ACC112 (cell line): ENCODE data around the gene MAP3K6.

Source experiments
- H2AFZ ChIP-seq: fragments of 200-600 bp; sonication (generic); one replicate; pipeline ENCODE4 v1.6.0; 2017; ENCODE audit warnings: antibody characterized with exemption, low read length; ENCODE audit not compliant: unreplicated experiment
- H3K27ac ChIP-seq: fragments of 200-600 bp; sonication (generic); 2 replicates; pipeline ENCODE4 v1.5.1; 2014; ENCODE audit warnings: low read depth, mild to moderate bottlenecking, antibody characterized with exemption, low read length, moderate library complexity
- H3K27me3 ChIP-seq: fragments of 200-600 bp; sonication (generic); 2 replicates; pipeline ENCODE4 v1.6.1; 2014; ENCODE audit warnings: mild to moderate bottlenecking, antibody characterized with exemption, low read length, moderate library complexity, mixed read lengths; ENCODE audit not compliant: insufficient read depth
- H3K36me3 ChIP-seq: fragments of 200-600 bp; sonication (generic); 2 replicates; pipeline ENCODE4 v1.6.1; 2016; ENCODE audit warnings: mild to moderate bottlenecking, antibody characterized with exemption, low read length, moderate library complexity, mixed read lengths; ENCODE audit not compliant: insufficient read depth
- H3K4me1 ChIP-seq: fragments of 200-600 bp; sonication (generic); one replicate; pipeline ENCODE4 v1.6.1; 2016; ENCODE audit warnings: low read length, mixed read lengths; ENCODE audit not compliant: insufficient read depth, unreplicated experiment, control insufficient read depth
- H3K4me3 ChIP-seq: fragments of 200-600 bp; sonication (generic); 2 replicates; pipeline ENCODE4 v1.5.1; 2014; ENCODE audit warnings: mild to moderate bottlenecking, low read depth, low read length
- H3K79me2 ChIP-seq: fragments of 200-600 bp; sonication (generic); one replicate; pipeline ENCODE4 v1.6.0; 2016; ENCODE audit warnings: low read length; ENCODE audit not compliant: control insufficient read depth, unreplicated experiment, insufficient read depth

Gene MAP3K6

DNA sequence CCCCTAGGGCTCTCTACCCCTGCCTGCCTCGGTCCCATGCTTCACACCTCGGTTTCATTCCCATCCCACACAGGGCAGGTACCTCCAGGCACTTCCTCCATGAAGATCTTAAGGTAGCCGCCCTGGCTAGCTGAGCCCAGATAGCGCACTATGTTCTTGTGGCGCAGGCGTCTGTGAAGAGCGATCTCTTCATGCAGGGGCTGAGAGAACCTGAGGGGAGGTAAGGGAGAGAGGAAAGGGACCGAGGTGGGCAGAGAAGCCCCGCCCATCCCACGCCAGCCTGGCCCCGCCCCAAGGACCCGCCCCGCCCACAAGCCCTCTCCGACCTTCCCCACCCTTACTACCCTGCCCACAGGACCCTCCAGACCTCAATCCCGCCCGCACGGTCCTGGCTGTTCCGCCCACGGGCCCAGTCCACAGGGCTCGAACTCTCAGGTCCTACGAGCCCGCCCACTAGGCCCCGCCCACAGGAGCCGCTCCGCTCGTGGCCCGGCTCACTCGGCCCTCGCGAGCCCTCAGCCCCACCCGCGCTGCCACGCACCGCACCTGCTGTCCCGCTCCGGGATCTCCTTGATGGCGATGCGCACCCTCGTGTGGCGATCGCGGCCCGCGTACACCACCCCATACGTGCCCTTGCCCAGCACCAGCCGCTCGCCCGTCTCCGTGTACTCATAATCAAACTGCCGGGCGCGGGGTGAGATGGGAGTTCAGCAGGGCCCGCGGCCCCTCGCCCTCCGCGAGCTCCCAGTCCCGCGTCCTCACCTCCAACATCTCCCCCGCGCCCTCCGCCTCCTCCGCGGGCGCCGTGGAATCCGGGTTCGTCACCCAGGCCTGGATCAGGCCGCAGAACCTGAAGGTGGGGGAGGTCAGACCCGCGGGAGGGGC lies 6.4 kb downstream of the MAP3K6 start:
- Histone ChIP-seq H3K36me3 (peaks cover 7% of the 10 kb centered on the region; the same call in 1 of the 2 replicates), H3K79me2 (peaks cover 7% of the 10 kb centered on the region), H3K27me3 (no peaks in the 10 kb centered on the region), H3K4me1 (peaks cover 8% of the 10 kb centered on the region), H3K27ac (no peak overlapping the region), H2AFZ (no peak overlapping the region), H3K4me3 (no peak overlapping the region)

DNA sequence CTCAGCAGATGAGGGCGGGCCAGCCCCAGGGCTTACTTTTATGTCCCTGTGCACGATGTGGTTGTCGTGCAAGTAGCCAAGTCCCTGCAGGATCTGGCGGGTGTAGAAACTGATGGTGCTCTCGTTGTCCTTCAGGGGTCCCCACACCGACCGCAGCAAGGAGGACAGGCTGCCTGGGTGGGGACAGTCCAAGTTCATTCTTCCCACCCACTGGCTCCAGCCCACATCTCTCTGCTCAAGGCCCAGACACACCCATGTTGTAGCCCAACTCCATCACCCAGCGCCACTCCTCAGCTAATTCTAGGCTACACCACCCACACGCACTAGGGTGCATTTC lies 7.0 kb downstream of the MAP3K6 start:
- Histone ChIP-seq H3K79me2 (peaks cover 4% of the 10 kb centered on the region), H2AFZ (no peak overlapping the region), H3K4me3 (no peak overlapping the region), H3K27ac (no peak overlapping the region), H3K36me3 (peaks cover 7% of the 10 kb centered on the region; the same call in 1 of the 2 replicates), H3K4me1 (peaks cover 2% of the 10 kb centered on the region), H3K27me3 (no peaks in the 10 kb centered on the region)

- Histone ChIP-seq H2AFZ (no peak overlapping the region), H3K27me3 (no peaks in the 10 kb centered on the region), H3K4me3 (no peak overlapping the region), H3K27ac (no peak overlapping the region), H3K79me2 (no peaks in the 10 kb centered on the region), H3K36me3 (peaks cover 7% of the 10 kb centered on the region; the same call in 1 of the 2 replicates), H3K4me1 (no peaks in the 10 kb centered on the region)
These were observed 7.8 kb downstream of the MAP3K6 start for GRCh38 chr1:27358928-27359313.

GRCh38 chr1:27358038-27358927 lies 8.5 kb downstream of the MAP3K6 start:
- Histone ChIP-seq H3K79me2 (no peaks in the 10 kb centered on the region), H3K27ac (no peak overlapping the region), H3K4me1 (no peaks in the 10 kb centered on the region), H3K36me3 (peaks cover 7% of the 10 kb centered on the region; the same call in 1 of the 2 replicates), H3K27me3 (no peaks in the 10 kb centered on the region), H2AFZ (no peak overlapping the region), H3K4me3 (no peak overlapping the region)

- Histone ChIP-seq H3K36me3 (peaks cover 7% of the 10 kb centered on the region; the same call in 1 of the 2 replicates), H3K79me2 (no peaks in the 10 kb centered on the region), H3K4me3 (no peak overlapping the region), H3K4me1 (no peaks in the 10 kb centered on the region), H3K27ac (no peak overlapping the region), H3K27me3 (no peaks in the 10 kb centered on the region), H2AFZ (no peak overlapping the region)
These were observed 9.3 kb downstream of the MAP3K6 start for GRCh38 chr1:27357281-27358037.

DNA sequence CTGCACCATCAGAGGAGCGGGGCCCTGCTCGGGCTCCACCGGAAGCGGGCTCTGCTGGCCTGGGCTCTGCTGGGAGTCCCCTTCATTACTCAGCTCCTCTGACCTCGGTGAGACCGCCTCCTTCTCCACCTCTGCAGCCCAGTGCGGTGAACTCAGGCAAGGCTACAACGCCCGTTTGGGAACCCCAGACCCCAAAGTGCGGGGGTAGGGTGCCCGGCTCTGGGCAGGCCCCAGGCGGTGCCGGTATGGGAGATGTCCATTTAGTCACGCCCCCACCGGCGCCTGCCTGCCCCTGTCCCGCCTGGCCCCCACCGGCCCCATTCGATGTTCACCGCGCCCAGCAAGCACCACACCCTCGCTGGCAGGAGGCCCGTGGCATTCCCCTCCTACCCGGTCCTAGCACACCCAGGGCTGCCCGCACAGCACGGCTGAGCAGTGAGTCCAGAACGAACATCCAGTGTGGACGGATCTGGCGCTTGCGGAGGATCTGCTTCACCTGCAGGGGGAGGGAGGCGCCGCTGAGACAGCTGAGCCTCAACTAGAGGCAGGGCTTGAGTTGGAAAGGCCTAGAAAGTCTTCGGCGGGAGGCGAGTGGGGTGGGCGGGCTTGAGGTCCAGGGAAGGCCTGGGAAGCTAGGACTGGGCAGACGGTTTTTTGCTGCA lies 10.0 kb downstream of the MAP3K6 start:
- no peaks in the 10 kb centered on the region for H3K79me2 ChIP-seq
- H2AFZ ChIP-seq = no peak overlapping the region
- H3K4me3 ChIP-seq = no peak overlapping the region
- H3K36me3 ChIP-seq = peaks cover 7% of the 10 kb centered on the region; the same call in 1 of the 2 replicates
- no peak overlapping the region for H3K27ac ChIP-seq
- no peaks in the 10 kb centered on the region for H3K27me3 ChIP-seq
- no peaks in the 10 kb centered on the region for H3K4me1 ChIP-seq

- no peak overlapping the region for H3K4me3 ChIP-seq
These were observed 10.5 kb downstream of the MAP3K6 start for GRCh38 chr1:27356277-27356618.

DNA sequence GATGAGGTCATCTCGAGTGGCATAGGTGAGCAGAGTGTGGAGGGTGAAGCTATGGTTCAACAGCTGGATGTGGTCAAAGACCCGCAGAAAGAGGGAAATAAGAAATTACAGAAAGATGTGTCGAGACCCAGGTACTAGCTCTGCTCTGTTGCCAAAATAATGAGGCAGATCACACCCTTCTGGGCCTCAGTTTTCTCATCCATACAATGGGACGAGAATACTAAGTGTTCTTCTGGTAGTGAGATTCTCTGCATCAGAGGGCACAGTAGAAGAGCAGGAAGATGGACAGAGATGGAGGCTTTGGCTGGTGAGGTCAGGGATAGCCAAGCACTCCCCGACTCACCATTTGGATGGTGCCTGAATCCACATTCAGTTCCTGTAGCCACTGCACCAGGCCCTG lies 11.1 kb downstream of the MAP3K6 start:
- H3K36me3 ChIP-seq = peaks cover 7% of the 10 kb centered on the region; the same call in 1 of the 2 replicates

More at GRCh38 chr1:27356277-27356618, 10.5 kb downstream of the MAP3K6 start:
- H3K4me1 ChIP-seq = no peaks in the 10 kb centered on the region
- no peak overlapping the region for H3K27ac ChIP-seq
- no peaks in the 10 kb centered on the region for H3K27me3 ChIP-seq
- H3K79me2 ChIP-seq = no peaks in the 10 kb centered on the region
- H3K36me3 ChIP-seq = peaks cover 7% of the 10 kb centered on the region; the same call in 1 of the 2 replicates
- no peak overlapping the region for H2AFZ ChIP-seq

DNA sequence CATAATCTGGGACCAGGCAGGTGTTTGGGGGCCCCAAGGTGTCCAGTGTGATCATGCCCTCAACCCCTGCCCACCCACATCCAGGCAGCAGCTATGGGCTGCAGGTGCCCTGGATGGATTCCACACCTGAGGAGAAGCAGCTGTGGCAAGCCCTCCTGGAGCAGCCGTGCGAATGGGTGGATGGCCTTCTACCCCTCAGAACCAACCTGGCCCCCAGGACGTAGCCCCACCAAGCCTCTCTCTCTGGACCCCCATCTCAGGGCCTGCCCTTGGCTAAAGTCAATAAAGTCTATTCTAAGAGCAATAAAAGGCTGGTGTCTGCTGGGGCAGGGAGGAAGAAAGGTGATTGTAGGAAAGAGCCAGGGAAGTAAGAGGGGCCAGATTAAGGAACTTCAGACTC lies 13.1 kb downstream of the MAP3K6 start:
- no peaks in the 10 kb centered on the region for H3K27me3 ChIP-seq
- H3K27ac ChIP-seq = no peak overlapping the region
- peaks cover 7% of the 10 kb centered on the region; the same call in 1 of the 2 replicates for H3K36me3 ChIP-seq
- no peak overlapping the region for H3K4me3 ChIP-seq
- H2AFZ ChIP-seq = no peak overlapping the region
- no peaks in the 10 kb centered on the region for H3K79me2 ChIP-seq
- peaks cover 4% of the 10 kb centered on the region for H3K4me1 ChIP-seq

More for the DNA sequence above, 11.1 kb downstream of the MAP3K6 start:
- Histone ChIP-seq H2AFZ (no peak overlapping the region), H3K4me1 (no peaks in the 10 kb centered on the region), H3K27ac (no peak overlapping the region), H3K79me2 (no peaks in the 10 kb centered on the region), H3K27me3 (no peaks in the 10 kb centered on the region), H3K4me3 (no peak overlapping the region)

DNA sequence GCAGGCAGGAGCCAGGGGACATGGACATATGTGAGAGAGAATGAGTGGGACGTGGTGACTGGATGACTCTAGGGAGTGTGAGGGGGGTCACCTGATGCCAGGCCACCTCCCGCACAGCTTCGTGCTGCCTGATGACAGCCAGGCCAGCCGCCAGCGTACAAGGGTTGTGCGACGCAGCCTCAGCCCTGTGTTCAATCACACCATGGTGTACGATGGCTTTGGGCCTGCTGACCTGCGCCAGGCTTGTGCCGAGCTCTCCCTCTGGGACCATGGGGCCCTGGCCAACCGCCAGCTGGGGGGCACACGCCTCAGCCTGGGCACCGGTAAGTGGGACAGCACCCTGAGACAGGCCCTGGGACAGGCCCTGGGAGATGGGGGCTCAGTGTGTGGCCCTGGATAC lies 13.6 kb downstream of the MAP3K6 start:
- peaks cover 7% of the 10 kb centered on the region; the same call in 1 of the 2 replicates for H3K36me3 ChIP-seq

More for the DNA sequence above, 13.6 kb downstream of the MAP3K6 start:
- Histone ChIP-seq H3K4me3 (no peak overlapping the region), H3K27ac (no peak overlapping the region), H3K4me1 (peaks cover 4% of the 10 kb centered on the region), H3K27me3 (no peaks in the 10 kb centered on the region), H2AFZ (no peak overlapping the region), H3K79me2 (no peaks in the 10 kb centered on the region)
